Osteoblast (primary cell): ENCODE measurements around the gene OGDH. TPM values are rescaled to one million over a fixed set of nuclear protein-coding genes. Genes with fewer than 3 reads are reported as not detected.

ENCODE experiments used
- DNase-seq: peaks from one replicate; pipeline ENCODE4 v3.0.0; 2011; ENCODE audit warnings: low spot score, mixed read lengths; ENCODE audit not compliant: insufficient read length; ENCODE audit errors: missing footprints
- H2AFZ ChIP-seq: 2 replicates; pipeline ENCODE4 v1.6.0; 2011; ENCODE audit warnings: mild to moderate bottlenecking, low read length
- H3K27ac ChIP-seq: 2 replicates; pipeline ENCODE4 v1.5.1; 2011; ENCODE audit warnings: mild to moderate bottlenecking, low read depth, low read length, moderate library complexity
- H3K27me3 ChIP-seq: 2 replicates; pipeline ENCODE4 v1.6.0; 2012; ENCODE audit warnings: mild to moderate bottlenecking, control low read depth, inconsistent platforms, low read length, moderate library complexity; ENCODE audit not compliant: insufficient read depth
- H3K36me3 ChIP-seq: 2 replicates; pipeline ENCODE4 v1.5.1; 2011; ENCODE audit warnings: mild to moderate bottlenecking, low read length, control low read depth, moderate library complexity; ENCODE audit not compliant: insufficient read depth
- H3K4me1 ChIP-seq: 2 replicates; pipeline ENCODE4 v1.5.1; 2011; ENCODE audit warnings: mild to moderate bottlenecking, low read length, control low read depth, moderate library complexity; ENCODE audit not compliant: insufficient read depth
- H3K4me2 ChIP-seq: 2 replicates; pipeline ENCODE4 v1.6.0; 2011; ENCODE audit warnings: mild to moderate bottlenecking, low read length; ENCODE audit not compliant: insufficient read depth
- H3K4me3 ChIP-seq: fragments of 200-600 bp; sonication (generic); 3 replicates; pipeline ENCODE4 v1.5.1; 2012; ENCODE audit warnings: mild to moderate bottlenecking, low read length, inconsistent platforms; ENCODE audit not compliant: insufficient read depth
- H3K79me2 ChIP-seq: 2 replicates; pipeline ENCODE4 v1.6.0; 2012; ENCODE audit warnings: mild to moderate bottlenecking, low read length, control low read depth, inconsistent platforms; ENCODE audit not compliant: insufficient read depth
- H3K9me3 ChIP-seq: 2 replicates; pipeline ENCODE4 v1.5.1; 2011; ENCODE audit warnings: low read depth, low read length, control low read depth
- H4K20me1 ChIP-seq: 2 replicates; pipeline ENCODE4 v1.6.0; 2012; ENCODE audit warnings: mild to moderate bottlenecking, low read length, control low read depth; ENCODE audit not compliant: insufficient read depth
- total RNA-seq: library from RNA; depleted of rRNA; stranded (reverse); fragments of >200 nt; gene quantifications from 2 replicates; pipeline ENCODE4 v1.2.3, GENCODE V29; 2012
- TF ChIP-seq, protein P1 (sequence below): IDR thresholded peaks from 2 replicates; pipeline ENCODE4 v1.5.1; 2011; ENCODE audit warnings: mild to moderate bottlenecking, low read depth, low read length, moderate library complexity; ENCODE audit errors: extremely low read depth

The OGDH gene
- total RNA-seq, 1 donor: 64.4 TPM

DNA sequence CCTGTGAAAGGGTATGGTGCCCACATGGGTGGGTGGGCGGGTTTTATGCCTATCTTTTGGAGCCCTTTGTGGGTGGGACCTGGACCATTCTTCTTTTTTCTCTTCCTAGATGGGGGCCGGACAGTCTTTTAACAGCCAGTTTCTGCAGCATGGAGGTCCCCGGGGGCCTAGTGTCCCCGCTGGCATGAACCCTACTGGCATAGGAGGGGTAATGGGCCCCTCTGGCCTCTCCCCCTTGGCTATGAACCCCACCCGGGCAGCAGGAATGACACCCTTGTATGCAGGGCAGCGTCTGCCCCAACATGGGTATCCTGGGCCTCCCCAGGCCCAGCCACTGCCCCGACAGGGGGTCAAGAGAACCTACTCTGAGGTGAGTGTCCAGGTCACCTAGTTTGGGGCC lies 151.3 kb downstream of the OGDH start:
- no peak for DNase-seq
- no peak overlapping the region for H3K4me3 ChIP-seq
- no peaks in the 10 kb centered on the region for H3K27me3 ChIP-seq
- H3K36me3 ChIP-seq: peaks cover 26% of the 10 kb centered on the region
- H3K4me2 ChIP-seq: no peak overlapping the region
- H3K4me1 ChIP-seq: peaks cover 2% of the 10 kb centered on the region
- H3K27ac ChIP-seq: no peak overlapping the region
- TF ChIP-seq, protein P1, sequence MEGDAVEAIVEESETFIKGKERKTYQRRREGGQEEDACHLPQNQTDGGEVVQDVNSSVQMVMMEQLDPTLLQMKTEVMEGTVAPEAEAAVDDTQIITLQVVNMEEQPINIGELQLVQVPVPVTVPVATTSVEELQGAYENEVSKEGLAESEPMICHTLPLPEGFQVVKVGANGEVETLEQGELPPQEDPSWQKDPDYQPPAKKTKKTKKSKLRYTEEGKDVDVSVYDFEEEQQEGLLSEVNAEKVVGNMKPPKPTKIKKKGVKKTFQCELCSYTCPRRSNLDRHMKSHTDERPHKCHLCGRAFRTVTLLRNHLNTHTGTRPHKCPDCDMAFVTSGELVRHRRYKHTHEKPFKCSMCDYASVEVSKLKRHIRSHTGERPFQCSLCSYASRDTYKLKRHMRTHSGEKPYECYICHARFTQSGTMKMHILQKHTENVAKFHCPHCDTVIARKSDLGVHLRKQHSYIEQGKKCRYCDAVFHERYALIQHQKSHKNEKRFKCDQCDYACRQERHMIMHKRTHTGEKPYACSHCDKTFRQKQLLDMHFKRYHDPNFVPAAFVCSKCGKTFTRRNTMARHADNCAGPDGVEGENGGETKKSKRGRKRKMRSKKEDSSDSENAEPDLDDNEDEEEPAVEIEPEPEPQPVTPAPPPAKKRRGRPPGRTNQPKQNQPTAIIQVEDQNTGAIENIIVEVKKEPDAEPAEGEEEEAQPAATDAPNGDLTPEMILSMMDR: no peak
- H3K9me3 ChIP-seq: no peaks in the 10 kb centered on the region
- peaks cover 20% of the 10 kb centered on the region for H4K20me1 ChIP-seq
- no peak overlapping the region for H2AFZ ChIP-seq
- H3K79me2 ChIP-seq: peaks cover 45% of the 10 kb centered on the region

Other genes with a start within 250 kb of the OGDH start
- gene NUDCD3, start 116.0 kb upstream of the OGDH start, total RNA-seq: 44.2 and 54.3 TPM in 2 replicates
- gene NPC1L1, start 65.3 kb upstream of the OGDH start, total RNA-seq: not detected in 2 replicates
- gene DDX56, start 32.7 kb upstream of the OGDH start, total RNA-seq: 34.7 and 38.9 TPM in 2 replicates
- gene TMED4, start 24.4 kb upstream of the OGDH start, total RNA-seq: 84.3 and 90.1 TPM in 2 replicates
- 18.8 and 19.4 TPM in 2 replicates for gene ZMIZ2, start 142.2 kb downstream of the OGDH start, total RNA-seq
- 1,505 and 1,612 TPM in 2 replicates for gene PPIA, start 190.1 kb downstream of the OGDH start, total RNA-seq
- 93.7 and 98.1 TPM in 2 replicates for gene H2AZ2, start 241.5 kb downstream of the OGDH start, total RNA-seq